IPS DF 19.7 (cell line): ENCODE data around the gene ELOVL6.
"Not testable (repeated sequence)": the region's sequence is repeated elsewhere in the genome, so short reads cannot be mapped to it uniquely, and the experiment has no call there.

Source experiments
- DNase-seq: peaks from one replicate; pipeline ENCODE4 v3.0.0-alpha.2; 2013; ENCODE audit warnings: low read depth, low spot score

ELOVL6 gene

GRCh38 chr4:110128029-110128428 lies 70.4 kb downstream of the ELOVL6 start:
- no peak for DNase-seq

DNA sequence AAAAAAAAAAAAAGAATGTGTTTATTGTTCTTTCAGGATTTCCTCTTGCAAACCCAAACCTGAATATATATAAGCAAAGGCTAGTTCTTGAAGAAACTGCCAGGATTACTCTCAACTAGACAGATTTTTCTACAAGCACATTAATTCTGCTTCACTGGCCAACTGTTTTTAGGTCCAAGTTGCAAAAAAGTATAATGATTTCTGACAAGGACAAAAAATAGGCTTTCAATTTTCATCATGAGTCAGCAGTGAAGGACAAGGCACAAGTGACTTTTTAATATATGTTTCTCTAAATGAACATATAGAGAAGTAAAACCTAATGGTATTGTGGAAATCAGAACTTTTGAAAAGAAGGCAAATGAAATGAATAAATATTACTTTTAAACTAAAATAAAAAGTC lies 73.7 kb downstream of the ELOVL6 start:
- DNase-seq: no peak

GRCh38 chr4:110122201-110122600 lies 76.2 kb downstream of the ELOVL6 start:
- no peak for DNase-seq

DNA sequence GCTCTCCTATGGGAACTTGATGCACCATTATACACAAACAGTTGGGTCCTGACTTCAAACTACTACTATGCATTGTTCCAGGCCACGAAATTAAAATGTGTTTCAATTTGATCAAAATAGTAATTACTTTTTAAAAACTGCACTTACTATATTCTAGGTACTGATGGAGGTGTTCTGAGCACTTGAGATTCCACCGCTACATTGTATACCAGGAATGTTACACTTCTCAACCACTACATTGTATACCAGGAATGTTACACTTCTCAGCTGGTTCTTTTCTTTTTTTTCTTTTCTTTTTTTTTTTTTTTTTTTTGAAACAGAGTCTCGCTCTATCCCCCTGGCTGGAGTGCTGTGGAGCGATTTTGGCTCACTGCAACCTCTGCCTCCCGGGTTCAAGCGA lies 77.9 kb downstream of the ELOVL6 start:
- DNase-seq: no peak

- no peak for DNase-seq
These were observed 78.5 kb downstream of the ELOVL6 start for GRCh38 chr4:110119880-110120279.

DNA sequence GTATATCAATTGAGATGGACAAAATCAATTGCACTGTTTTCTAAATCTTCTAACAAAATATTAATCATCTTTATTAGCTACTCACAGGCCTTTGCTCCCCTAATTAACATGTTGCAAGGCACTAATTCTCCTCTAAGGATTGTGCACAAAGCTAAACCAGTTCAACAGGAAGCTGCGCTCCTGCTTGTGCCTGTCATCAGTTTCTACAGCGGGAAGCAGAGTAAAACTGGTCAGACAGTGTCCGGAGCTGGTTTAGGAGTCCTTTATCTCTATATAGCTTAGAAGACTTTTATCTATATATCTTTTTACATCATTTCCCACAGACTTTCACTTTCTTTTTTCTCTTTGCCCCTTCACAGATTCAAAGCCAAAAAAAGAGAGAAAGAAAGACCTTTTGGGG lies 79.1 kb downstream of the ELOVL6 start:
- DNase-seq: no peak

DNA sequence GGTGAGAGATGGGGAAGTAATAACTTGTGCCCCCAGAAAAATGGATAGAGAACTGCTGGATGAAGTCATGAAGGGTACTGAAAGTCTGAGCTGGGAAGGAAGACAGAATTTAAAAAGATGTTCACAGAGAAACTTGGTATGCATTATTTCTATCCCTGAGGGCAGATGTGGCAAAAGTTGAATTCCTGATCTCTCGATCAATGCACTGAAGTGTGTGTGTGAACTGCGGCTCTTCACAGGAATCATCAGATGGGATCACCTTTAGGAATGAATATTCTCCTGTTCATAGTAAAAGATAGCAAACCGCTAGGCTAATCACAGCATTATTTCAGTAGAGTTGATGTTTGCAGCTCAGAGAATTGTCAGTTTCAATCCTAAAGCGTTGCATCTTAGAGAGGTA lies 86.4 kb downstream of the ELOVL6 start:
- no peak for DNase-seq

DNA sequence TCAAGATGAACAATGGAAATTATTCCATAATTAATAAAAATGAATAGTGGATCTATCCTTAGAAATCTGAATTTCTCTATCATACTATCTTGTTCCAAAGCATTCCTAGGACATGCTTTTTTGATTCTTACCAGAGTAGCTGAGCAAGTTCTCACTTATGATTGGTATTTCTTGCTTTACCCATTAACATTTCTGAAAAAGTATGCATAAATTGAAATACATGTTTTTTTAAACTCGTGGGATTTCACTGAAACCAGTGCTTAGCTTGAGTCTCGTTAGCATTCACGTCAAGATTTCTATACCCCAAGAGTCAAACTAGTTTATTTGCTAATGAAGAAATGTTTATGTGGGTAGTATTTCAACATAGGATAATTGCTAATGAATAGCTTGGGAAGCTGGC lies 89.0 kb downstream of the ELOVL6 start:
- DNase-seq: no peak

GRCh38 chr4:110108960-110109359 lies 89.5 kb downstream of the ELOVL6 start:
- DNase-seq: no peak

DNA sequence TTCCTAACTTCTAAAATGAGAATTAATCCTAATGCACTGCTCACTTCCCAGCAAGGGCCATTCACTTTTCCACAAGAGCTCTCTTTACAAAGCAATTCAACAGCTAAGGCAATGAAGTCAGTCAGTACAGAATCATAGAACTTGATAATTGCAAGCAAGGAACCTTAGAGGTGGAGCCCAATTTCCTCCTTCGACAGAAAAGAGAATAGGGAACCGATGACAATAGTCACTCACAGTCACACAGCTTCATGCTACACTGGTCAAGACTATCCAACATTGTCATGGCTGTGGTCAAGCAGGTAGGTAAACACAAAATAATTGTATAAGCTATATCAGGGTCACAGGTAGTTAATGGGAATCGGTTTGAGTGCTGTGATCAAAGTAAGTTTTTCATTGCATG lies 90.0 kb downstream of the ELOVL6 start:
- DNase-seq: no peak

GRCh38 chr4:110107866-110108265 lies 90.5 kb downstream of the ELOVL6 start:
- DNase-seq: no peak

DNA sequence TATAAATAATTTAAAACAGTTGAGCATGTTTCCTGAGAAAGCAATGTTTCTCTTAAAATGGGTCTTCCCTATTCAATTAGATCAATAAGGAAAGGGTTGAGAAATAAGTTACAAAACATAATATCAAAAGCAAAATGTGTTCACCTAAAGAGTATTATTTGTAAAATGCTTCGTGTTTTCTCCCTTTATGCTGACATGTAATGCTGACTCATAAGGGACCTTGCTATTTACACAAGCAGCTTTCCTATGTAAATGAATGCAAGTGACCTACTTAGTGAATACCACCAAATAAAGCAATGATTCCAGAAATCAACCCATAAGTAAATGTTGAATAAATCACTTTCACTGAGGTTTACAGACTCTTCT lies 91.5 kb downstream of the ELOVL6 start:
- DNase-seq: no peak

DNA sequence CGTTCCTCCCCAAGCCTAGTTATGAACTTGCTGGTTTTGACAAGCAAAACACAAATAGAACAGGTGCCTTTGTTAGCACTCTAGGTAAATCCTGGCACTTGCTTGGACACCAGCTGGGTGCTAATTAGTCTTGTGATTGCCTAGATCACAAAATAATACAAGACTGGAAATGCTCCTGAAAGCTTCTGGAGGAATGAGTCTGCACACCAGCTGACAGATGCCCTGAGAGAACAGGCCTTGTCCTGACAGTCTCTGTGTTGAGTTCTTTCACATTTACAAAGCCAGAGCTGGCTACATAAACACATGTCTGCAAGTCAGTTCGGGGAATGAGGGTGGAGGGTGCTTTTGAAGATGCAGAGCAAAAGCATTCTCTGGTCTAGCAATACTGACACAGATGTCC lies 93.8 kb downstream of the ELOVL6 start:
- DNase-seq: no peak

DNA sequence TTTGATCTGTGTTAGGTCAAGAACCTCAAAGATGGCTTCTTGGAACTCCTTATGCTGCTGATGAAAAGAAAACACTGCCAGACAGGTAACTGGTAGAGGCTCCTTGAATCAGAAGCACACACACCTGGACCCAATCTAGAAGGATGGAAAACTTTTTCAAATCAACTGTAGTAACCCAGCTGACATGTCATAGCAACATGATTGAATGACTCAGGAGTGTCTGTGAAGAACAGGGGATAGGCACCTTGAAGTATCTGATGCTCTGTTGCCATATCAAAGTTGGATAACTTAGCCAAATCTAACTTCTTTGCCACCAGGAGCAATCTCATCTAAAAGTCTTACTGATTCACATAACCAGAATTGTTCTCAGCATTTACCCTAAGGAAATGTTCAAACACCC lies 98.8 kb downstream of the ELOVL6 start:
- DNase-seq: no peak

DNA sequence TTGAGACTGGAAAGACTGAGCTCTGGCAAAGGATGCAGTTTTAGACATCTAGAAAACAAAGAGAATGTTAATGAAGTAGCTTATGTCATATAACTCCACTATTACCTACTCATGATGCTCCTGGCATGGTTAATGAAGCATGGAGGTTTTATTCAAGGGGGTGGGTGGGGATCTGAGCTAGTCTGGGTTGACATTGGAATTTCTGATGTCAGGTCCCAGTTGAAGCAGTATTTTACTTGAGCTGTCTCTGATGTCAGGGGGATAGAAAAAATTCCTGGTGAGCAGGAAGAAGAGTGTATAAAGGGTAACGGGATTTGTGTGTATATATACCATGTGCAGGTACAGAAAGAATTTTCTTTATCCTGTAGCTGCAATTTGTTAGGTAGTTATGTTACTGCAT lies 102.0 kb downstream of the ELOVL6 start:
- no peak for DNase-seq

DNA sequence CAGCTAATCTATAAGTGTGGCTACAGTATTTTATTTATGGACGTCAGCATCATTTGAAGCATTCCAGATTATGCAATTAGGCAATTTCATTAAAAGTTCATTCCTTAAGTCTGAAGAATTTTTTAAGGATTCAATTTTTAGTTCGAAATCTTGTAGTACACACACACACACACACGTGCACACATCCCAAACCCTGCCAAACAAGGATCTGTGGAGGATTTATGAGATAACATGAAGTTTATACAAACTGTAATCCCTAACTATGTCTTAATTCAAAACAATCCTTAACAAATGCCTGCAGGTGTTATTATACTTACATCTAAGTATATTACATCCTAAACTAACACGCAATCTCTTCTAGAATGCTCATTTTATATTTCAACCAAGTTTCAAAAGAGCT lies 105.8 kb downstream of the ELOVL6 start:
- DNase-seq: no peak

GRCh38 chr4:110091434-110092140 lies 106.8 kb downstream of the ELOVL6 start:
- no peak for DNase-seq

DNA sequence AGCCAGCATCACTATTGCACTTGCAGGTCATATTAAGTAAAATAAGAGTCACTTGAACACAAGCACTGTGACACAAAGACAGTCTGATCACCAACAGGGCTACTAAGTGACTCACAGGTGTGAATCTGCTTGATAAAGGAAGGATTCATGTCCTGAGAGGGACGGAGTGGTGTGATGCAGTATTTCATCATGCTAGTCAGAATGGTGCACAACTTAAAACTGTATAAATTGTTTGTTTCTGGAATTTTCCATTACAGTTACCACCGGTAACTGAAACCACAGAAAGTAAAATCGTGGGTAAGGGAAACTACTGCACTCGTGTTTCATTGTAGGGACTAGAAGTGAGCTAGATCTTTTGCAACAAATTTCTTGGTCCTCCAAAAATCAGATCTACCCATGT lies 109.7 kb downstream of the ELOVL6 start:
- peak; percentile 38 for DNase-seq

GRCh38 chr4:110087070-110087708 lies 111.2 kb downstream of the ELOVL6 start:
- DNase-seq: no peak

GRCh38 chr4:110085131-110085530 lies 113.3 kb downstream of the ELOVL6 start:
- no peak for DNase-seq

GRCh38 chr4:110084154-110084553 lies 114.3 kb downstream of the ELOVL6 start:
- DNase-seq: no peak

DNA sequence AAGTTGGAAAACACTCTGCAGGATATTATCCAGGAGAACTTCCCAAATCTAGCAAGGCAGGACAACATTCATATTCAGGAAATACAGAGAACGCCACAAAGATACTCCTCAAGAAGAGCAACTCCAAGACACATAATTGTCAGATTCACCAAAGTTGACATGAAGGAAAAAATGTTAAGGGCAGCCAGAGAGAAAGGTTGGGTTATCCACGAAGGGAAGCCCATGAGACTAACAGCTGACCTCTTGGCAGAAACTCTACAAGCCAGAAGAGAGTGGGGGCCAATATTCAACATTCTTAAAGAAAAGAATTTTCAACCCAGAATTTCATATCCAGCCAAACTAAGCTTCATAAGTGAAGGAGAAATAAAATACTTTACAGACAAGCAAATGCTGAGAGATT lies 120.3 kb downstream of the ELOVL6 start:
- not testable (repeated sequence) for DNase-seq

DNA sequence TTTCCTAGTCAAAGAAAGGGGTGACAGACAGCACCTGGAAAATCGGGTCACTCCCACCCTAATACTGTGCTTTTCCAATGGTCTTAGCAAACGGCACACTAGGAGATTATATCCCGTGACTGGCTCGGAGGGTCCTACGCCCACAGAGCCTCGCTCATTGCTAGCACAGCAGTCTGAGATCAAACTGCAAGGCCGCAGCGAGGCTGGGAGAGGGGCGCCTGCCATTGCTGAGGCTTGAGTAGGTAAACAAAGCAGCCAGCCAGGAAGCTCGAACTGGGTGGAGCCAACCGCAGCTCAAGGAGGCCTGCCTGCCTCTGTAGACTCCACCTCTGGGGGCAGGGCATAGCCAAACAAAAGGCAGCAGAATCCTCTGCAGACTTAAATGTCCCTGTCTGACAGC lies 121.6 kb downstream of the ELOVL6 start:
- DNase-seq: not testable (repeated sequence)

GRCh38 chr4:110075891-110076290 lies 122.5 kb downstream of the ELOVL6 start:
- no peak for DNase-seq
